ENCODE measurements around the gene IMMP2L.

DNA sequence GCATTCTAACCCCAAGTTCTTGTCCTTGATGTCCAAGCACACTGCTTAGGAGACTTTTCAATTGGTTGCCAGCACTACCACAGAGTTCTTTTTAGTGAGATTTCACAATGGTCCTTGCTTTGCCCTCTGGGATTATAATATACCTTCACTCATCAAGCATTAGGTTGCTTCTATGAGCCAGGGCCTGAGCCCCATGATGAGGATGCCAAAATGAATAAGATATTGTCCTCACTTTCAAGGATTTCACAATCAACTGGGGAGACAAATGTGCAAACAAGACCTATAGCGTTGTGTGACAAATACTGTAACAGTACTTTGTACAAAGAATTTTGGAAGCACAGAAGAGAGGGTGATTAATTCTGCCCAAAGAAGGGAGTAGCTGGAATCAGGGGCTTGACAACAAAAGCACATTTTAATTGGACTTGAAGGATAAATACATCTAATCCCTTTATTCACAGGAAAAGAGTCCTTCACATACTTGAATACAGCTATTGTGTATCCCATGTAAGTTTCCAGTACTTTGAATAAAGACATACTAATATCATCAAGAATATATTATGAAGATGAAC, 734.9 kb downstream of the IMMP2L start:
- TF ChIP-seq, protein P1, sequence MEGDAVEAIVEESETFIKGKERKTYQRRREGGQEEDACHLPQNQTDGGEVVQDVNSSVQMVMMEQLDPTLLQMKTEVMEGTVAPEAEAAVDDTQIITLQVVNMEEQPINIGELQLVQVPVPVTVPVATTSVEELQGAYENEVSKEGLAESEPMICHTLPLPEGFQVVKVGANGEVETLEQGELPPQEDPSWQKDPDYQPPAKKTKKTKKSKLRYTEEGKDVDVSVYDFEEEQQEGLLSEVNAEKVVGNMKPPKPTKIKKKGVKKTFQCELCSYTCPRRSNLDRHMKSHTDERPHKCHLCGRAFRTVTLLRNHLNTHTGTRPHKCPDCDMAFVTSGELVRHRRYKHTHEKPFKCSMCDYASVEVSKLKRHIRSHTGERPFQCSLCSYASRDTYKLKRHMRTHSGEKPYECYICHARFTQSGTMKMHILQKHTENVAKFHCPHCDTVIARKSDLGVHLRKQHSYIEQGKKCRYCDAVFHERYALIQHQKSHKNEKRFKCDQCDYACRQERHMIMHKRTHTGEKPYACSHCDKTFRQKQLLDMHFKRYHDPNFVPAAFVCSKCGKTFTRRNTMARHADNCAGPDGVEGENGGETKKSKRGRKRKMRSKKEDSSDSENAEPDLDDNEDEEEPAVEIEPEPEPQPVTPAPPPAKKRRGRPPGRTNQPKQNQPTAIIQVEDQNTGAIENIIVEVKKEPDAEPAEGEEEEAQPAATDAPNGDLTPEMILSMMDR (IDR thresholded peaks at IDR 0.05), result no peak
- TF ChIP-seq POLR2A (IDR thresholded peaks at IDR 0.05), result no peak

All from thyroid gland (tissue), 4 donors.